Sigmoid colon (tissue), 4 donors: ENCODE measurements around the gene PAPLN.

ENCODE experiments used
- EP300 ChIP-seq, 4 donors: sonication (generic); formaldehyde crosslinking; IDR thresholded peaks; one replicate each; pipeline ENCODE4 v1.6.1; 2017; ENCODE audit warnings: antibody characterized with exemption in 4 of 4
- POLR2A ChIP-seq, 2 donors: fragments of 450-650 bp; IDR thresholded peaks; one replicate each; pipeline ENCODE4 v1.6.1; 2016; ENCODE audit warnings: antibody characterized with exemption in 2 of 2, mild to moderate bottlenecking in 2 of 2, moderate library complexity in 2 of 2
- POLR2AphosphoS5 ChIP-seq, 4 donors: sonication (generic); formaldehyde crosslinking; IDR thresholded peaks; one replicate each; pipeline ENCODE4 v1.6.1; 2017; ENCODE audit warnings: antibody characterized with exemption in 4 of 4
- TF ChIP-seq, protein P1 (sequence below), 4 experiments: fragments of 450-650 bp in 3 of 4; fragments of 200-600 bp in 1 of 4; IDR thresholded peaks; one replicate each; pipeline ENCODE4 v1.5.1; 2016 to 2019; ENCODE audit warnings: antibody characterized with exemption in 4 of 4, mild to moderate bottlenecking in 3 of 4, moderate library complexity in 2 of 4

DNA sequence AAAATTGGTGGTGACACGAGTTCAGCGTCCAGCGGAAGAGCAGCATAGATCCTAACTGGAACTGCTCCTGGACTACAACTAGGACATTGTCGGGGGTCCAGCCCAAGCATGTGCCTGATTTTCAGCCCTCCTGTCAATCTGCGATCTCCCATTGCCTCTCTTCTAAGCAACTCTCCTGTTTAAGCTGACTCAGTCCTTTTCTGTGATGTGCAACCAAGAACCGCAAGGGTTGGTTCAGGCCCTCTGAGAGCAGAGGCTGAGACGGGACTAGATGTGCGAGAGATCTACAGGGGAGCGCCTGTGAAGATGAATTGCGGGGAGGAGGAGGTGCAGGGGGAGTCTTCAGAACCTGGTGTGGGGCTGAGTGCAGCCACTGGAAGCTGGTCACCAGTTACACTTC lies 3.7 kb upstream of the PAPLN start:
- TF ChIP-seq, protein P1, sequence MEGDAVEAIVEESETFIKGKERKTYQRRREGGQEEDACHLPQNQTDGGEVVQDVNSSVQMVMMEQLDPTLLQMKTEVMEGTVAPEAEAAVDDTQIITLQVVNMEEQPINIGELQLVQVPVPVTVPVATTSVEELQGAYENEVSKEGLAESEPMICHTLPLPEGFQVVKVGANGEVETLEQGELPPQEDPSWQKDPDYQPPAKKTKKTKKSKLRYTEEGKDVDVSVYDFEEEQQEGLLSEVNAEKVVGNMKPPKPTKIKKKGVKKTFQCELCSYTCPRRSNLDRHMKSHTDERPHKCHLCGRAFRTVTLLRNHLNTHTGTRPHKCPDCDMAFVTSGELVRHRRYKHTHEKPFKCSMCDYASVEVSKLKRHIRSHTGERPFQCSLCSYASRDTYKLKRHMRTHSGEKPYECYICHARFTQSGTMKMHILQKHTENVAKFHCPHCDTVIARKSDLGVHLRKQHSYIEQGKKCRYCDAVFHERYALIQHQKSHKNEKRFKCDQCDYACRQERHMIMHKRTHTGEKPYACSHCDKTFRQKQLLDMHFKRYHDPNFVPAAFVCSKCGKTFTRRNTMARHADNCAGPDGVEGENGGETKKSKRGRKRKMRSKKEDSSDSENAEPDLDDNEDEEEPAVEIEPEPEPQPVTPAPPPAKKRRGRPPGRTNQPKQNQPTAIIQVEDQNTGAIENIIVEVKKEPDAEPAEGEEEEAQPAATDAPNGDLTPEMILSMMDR (IDR thresholded peaks at IDR 0.05), result no peak
- no peak for TF ChIP-seq POLR2AphosphoS5 (IDR thresholded peaks at IDR 0.05)
- no peak for TF ChIP-seq POLR2A (IDR thresholded peaks at IDR 0.05)
- TF ChIP-seq EP300 (IDR thresholded peaks at IDR 0.05), result no peak
